SJCRH30 (cell line): ENCODE results near the gene NME5. TPM values are rescaled to one million over a fixed set of nuclear protein-coding genes. Genes with fewer than 3 reads are reported as not detected.

ENCODE experiments used
- DNase-seq, 2 experiments: peaks; one replicate each; pipeline ENCODE4 v3.0.0-alpha.2; 2015 to 2020
- H3K27ac ChIP-seq: fragments of 250-450 bp; sonication (Bioruptor Pico); 2 replicates; pipeline ENCODE4 v1.5.1; 2020; ENCODE audit warnings: mild to moderate bottlenecking, moderate library complexity
- H3K27me3 ChIP-seq: fragments of 250-450 bp; sonication (Bioruptor Pico); 2 replicates; pipeline ENCODE4 v1.5.1; 2020; ENCODE audit warnings: mild to moderate bottlenecking, moderate library complexity
- H3K36me3 ChIP-seq: fragments of 250-450 bp; sonication (Bioruptor Pico); 2 replicates; pipeline ENCODE4 v1.5.1; 2020; ENCODE audit warnings: mild to moderate bottlenecking, moderate library complexity
- H3K4me1 ChIP-seq: fragments of 250-450 bp; sonication (Bioruptor Pico); 2 replicates; pipeline ENCODE4 v1.5.1; 2020; ENCODE audit warnings: mild to moderate bottlenecking, moderate library complexity
- H3K4me3 ChIP-seq: fragments of 250-450 bp; sonication (Bioruptor Pico); 2 replicates; pipeline ENCODE4 v1.5.1; 2020; ENCODE audit warnings: mild to moderate bottlenecking, moderate library complexity
- H3K9me3 ChIP-seq: fragments of 250-450 bp; sonication (Bioruptor Pico); replicated peaks from 2 replicates; pipeline ENCODE4 v1.5.1; 2020; ENCODE audit warnings: mild to moderate bottlenecking, moderate library complexity
- total RNA-seq: library from RNA; depleted of rRNA; stranded (reverse); fragments of >200 nt; shearing (Covaris generic); gene quantifications from 2 replicates; pipeline ENCODE4 v1.2.3, GENCODE V29; 2014

The NME5 gene
- total RNA-seq, 1 experiment from 2014 or later, result not detected

DNA sequence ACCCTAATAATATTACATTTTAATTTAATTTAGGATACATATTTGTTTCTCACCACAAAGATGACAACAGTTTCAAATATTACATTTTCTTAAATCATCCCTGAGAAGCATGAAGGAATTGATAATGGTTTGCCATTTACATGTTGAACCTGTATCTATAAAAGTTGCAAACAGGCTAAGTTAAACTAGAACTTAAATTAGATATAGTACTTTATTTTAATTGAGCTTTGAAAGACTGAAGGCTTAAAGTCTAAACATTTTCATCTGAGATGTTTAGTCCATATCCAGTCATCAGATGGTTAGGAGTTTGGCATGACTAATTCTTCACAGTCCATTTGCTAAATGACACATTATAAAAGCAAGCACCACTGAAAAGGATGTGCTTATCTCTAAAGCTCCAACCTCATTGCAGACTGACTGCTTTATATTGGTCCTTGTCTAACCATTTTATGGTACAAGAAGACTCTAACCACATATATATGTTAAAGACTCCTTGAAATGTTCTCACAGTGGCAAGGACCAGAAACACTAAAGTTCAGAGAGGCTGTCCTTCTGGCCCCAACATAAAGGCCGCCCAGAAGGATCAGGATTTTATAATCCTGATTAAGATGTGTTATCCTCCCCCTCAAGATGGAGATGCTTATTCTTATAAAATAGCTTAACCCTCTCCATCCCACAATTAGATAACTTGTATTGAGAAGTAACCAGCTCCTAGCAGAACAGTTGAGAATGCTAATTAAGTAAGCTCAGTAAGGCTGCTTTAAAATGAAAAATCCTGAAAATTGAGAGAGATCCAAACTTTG lies 29.6 kb downstream of the NME5 start:
- Histone ChIP-seq H3K27ac (no peak overlapping the region), H3K9me3 (no peaks in the 10 kb centered on the region), H3K27me3 (peaks cover 4% of the 10 kb centered on the region), H3K4me1 (no peaks in the 10 kb centered on the region), H3K4me3 (no peak overlapping the region), H3K36me3 (no peaks in the 10 kb centered on the region)
- DNase-seq, result no peak

DNA sequence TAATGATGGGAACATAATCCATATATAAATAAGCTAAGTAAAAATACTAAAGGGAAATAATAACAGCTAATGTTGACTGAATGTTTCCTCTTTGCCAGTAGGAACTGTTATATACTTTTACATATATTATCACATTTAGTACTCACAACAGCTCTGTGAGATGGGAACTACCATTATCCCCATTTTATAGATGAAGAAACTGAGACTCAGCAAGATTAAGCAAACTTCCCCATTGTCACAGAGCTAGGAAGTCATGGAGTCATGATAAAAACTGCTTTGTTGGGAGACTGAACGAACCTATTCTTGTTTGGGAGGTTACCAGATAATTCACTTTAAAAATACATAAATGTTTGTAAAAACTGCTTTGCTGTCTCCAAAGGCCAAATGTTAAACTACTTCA lies 32.0 kb downstream of the NME5 start:
- Histone ChIP-seq H3K4me1 (no peaks in the 10 kb centered on the region), H3K27ac (no peak overlapping the region), H3K4me3 (no peak overlapping the region), H3K27me3 (peaks cover 2% of the 10 kb centered on the region), H3K36me3 (no peaks in the 10 kb centered on the region), H3K9me3 (no peaks in the 10 kb centered on the region)
- no peak for DNase-seq

DNA sequence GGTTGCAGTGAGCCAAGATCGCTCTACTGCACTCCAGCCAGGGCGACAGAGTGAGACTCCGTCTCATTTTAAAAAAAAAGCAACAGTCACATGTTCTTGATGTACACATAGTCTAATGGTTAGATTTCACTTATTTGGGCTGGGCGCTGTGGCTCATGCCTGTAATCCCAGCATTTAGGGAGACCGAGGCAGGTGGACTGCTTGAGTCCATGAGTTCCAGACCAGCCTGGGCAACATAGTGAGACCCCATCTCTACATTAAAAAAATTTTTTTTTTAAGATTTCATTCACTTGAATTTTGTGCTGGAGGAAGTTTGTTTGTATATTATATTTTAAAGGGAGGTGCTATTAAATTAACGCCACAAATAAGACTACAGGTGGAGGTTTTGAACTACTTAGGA lies 33.5 kb downstream of the NME5 start:
- H3K36me3 ChIP-seq, result no peaks in the 10 kb centered on the region
- H3K27me3 ChIP-seq, result no peaks in the 10 kb centered on the region; the same call in 1 of the 2 replicates
- no peaks in the 10 kb centered on the region for H3K4me1 ChIP-seq
- no peaks in the 10 kb centered on the region for H3K9me3 ChIP-seq
- no peak overlapping the region for H3K27ac ChIP-seq
- DNase-seq, result no peak
- H3K4me3 ChIP-seq, result no peak overlapping the region

DNA sequence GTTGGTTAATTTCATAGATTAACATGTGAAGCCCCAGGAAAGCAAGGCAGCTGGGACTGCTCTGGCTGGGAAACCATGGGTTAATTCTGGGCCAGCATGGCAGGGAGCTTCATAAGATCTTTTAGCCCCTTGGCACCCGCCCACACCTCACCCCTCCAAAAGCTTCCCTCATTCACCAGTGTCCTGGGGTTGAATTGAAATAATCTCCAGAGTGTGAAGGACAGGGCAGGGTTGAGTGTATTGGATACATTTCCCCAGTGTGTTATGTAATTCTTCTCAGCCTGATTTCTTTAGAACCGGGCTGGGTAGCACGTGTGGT lies 36.0 kb downstream of the NME5 start:
- Histone ChIP-seq H3K27me3 (peaks cover 5% of the 10 kb centered on the region; the same call in 1 of the 2 replicates), H3K27ac (no peak overlapping the region), H3K4me1 (no peaks in the 10 kb centered on the region), H3K36me3 (no peaks in the 10 kb centered on the region), H3K4me3 (no peak overlapping the region), H3K9me3 (no peaks in the 10 kb centered on the region)
- no peak for DNase-seq

DNA sequence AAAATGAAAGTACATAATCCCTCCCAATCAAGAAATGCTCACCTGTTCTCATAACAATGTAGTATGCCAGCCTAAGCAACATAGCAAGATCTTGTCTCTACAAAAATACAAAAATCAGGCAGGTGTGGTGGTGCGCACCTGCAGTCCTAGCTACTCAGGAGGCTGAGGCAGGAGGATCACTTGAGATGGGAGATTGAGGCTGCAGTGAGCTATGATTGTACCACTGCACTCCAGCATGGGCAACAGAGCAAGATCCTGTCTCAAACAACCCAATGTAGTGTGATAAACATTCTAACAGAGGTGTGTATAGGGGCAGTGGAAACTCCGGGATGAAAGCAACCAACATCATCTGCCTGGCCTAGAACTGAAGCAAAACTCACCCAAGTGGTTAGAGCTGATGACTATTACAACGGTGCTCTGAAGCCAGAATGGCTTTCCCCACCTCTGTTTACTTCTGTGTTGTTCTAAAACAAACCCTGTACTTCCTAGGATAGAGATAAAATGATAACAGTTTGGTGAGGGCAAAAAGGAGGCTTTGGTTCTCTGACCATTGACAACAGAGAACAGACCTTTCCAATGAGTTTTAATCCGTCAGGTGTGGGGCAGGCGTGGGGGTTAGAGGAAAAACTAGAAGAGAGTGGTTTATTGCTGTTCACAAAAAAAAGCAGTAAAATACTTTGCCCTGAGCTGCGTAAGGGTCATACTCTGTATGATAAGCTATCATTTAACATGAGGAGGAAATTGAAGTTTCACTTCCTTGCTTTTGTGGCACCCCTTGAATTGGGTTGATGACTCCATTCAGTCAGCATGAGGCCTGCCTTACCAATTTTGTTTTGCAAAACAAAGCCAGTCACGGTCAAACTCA lies 36.5 kb downstream of the NME5 start:
- Histone ChIP-seq H3K27ac (no peak overlapping the region), H3K9me3 (no peaks in the 10 kb centered on the region), H3K27me3 (peaks cover 5% of the 10 kb centered on the region; the same call in 1 of the 2 replicates), H3K4me3 (no peak overlapping the region), H3K4me1 (no peaks in the 10 kb centered on the region), H3K36me3 (no peaks in the 10 kb centered on the region)
- DNase-seq, result no peak

DNA sequence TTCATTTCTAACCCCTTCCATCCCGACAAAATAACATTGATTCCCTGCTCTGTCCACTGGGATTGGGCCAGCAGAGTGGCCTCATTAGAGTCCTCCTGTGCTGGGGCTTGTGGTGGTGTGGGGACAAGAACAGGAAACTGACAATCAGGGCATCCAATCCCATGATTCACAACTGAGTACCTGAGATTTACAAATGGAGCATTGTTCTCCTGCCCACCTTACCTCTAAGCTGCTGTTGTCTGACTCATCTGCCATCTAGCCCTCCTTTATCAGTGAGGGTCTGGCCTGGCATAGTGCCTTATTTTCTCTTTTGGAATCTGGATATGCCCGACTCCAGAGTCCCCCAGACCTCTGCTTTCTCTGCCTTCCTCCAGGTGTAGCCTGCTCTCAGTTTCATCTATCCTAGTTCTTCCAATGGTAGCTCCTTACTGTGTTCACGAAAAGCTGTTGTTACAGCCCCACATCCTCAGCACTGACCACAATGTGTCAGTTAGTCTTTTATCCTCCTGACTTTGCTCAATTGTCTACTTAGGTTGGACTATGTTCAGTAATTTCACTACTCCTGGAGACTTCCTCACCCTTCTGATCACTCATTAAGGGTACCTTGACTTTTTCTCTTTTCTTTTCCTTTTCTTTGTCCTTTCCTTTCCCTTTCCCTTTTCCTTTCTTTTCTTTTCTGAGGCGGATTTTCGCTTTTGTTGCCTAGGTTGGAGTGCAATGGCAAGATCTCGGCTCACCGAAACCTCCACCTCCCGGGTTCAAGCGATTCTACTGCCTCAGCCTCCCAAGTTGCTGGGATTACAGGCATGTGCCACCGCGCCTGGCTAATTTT lies 42.0 kb downstream of the NME5 start:
- H3K4me3 ChIP-seq, result no peak overlapping the region
- H3K27ac ChIP-seq, result no peak overlapping the region
- H3K27me3 ChIP-seq, result peaks cover 10% of the 10 kb centered on the region
- no peak for DNase-seq
- no peaks in the 10 kb centered on the region for H3K4me1 ChIP-seq
- H3K36me3 ChIP-seq, result no peaks in the 10 kb centered on the region
- no peaks in the 10 kb centered on the region for H3K9me3 ChIP-seq

DNA sequence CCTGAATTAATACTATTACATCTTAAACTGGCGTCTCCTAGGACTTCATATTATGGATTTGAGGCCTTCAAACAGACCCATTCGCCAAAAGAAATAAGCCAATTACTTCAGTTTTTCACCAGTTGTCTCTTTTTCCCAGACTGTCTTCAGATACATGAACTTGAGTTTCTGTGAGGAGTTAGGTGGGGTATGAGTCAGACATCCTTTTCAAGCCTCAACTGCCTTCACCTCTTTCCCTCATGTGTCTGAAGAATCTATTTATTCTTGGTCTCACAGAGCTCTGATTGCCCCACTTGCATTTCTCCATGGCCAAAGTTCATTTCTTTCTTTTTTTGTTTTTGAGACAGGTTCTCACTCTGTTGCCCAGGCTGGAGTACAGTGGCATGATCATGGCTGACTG lies 42.9 kb downstream of the NME5 start:
- Histone ChIP-seq H3K27ac (no peak overlapping the region), H3K27me3 (peaks cover 10% of the 10 kb centered on the region), H3K9me3 (no peaks in the 10 kb centered on the region)

DNA sequence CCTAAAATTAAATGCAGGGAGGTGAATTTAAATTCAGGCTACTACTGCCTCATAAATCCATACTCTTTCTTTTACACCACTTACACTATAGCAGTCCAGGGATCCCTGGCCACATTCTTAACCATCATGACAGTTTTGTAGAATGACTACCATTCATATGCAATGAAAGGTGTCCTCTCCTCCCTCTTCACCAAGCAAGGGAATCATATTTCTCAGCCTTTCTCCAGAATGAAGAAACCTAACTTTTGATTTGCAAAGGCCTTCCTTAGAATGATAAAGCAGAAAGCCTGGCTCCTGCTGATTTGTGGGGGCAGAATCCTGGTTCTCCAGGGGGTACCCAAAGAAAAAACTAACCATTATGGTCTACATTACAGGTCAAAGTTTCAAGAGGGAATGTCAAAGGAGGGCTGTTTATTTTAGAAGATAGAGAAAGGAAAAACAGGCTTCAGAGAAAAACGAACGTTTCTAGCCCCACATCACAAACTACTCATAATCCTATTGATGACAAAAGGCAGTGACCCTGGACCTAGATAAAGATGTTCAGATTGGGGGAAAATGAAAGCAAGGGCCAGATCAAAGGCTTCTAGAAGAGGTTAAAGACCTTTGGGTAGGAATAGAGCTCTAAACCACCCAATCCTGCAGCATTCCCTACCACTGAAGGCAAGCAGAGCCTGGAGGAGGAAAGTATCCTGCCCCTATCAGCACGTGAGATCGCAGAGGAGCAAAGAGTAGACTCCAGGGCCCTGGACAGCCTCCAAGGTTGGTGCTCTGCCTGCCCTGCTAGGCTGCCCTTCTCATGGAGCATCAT lies 43.9 kb downstream of the NME5 start:
- no peak overlapping the region for H3K4me3 ChIP-seq
- no peaks in the 10 kb centered on the region for H3K36me3 ChIP-seq
- peaks cover 10% of the 10 kb centered on the region for H3K27me3 ChIP-seq
- H3K9me3 ChIP-seq, result no peaks in the 10 kb centered on the region
- DNase-seq, result no peak
- H3K4me1 ChIP-seq, result no peaks in the 10 kb centered on the region
- H3K27ac ChIP-seq, result no peak overlapping the region

More for the DNA sequence above, 42.9 kb downstream of the NME5 start:
- DNase-seq, result no peak
- no peaks in the 10 kb centered on the region for H3K36me3 ChIP-seq
- H3K4me3 ChIP-seq, result no peak overlapping the region
- no peaks in the 10 kb centered on the region for H3K4me1 ChIP-seq

DNA sequence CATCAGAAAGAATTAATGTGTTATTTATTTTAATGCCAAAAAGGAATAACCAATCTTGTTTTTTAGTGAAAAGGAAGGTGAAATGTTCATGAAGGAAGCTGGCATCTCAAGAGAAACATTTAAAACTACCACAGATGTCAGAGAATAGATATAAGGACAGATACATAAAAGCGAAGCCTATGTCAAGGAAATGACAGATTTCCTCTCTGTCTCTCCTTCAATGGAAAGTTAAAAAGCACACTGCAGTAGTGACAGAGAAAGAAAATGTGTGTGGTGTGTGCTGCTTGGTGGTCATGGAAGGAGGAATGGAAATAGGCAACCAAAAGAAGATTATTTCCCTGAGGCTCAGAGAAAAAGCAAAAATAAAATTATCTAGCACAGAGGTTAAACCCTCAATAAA lies 46.2 kb downstream of the NME5 start:
- no peaks in the 10 kb centered on the region for H3K9me3 ChIP-seq
- no peak overlapping the region for H3K4me3 ChIP-seq
- DNase-seq, result no peak
- H3K36me3 ChIP-seq, result no peaks in the 10 kb centered on the region
- no peaks in the 10 kb centered on the region for H3K4me1 ChIP-seq
- H3K27me3 ChIP-seq, result peaks cover 5% of the 10 kb centered on the region; the same call in 1 of the 2 replicates
- H3K27ac ChIP-seq, result no peak overlapping the region

DNA sequence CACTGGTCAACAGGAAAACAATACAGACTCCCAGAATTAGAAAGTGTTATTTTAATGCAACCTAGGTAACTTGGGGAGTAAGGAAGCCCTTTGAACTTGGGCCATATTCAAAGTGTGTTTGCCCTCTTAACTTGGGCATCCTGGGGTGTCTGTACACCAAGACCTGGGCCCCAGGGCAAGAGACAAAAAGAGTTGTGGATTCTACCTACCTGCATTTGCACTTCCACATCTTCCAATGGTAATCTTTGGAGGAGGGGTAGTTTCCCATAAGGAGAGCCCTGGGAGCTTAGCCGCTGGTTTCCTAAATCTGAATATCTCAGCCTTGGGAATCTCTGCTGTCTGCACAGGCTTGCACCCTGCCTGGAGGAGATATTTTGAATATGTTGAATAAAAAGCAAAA lies 46.9 kb downstream of the NME5 start:
- Histone ChIP-seq H3K27me3 (peaks cover 5% of the 10 kb centered on the region; the same call in 1 of the 2 replicates), H3K9me3 (no peaks in the 10 kb centered on the region), H3K4me3 (no peak overlapping the region)

DNA sequence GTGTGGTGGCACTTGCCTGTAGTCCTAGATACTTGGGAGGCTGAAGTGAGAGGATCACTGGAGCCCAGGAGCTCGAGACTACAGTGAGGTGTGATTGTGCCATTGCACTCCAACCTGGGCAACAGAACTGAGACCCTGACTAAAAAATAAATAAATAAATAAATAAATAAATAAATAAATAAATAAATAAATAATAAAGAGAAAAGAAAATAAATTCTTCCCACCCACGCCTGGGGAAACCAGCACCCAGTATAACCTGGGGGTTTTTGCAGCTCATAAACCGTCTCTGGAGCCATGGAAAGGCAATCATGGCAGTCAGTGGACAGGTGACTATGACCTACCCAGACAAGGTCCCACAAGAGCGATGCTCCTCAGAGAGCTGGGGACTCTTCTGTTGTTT lies 47.5 kb downstream of the NME5 start:
- Histone ChIP-seq H3K27me3 (peaks cover 5% of the 10 kb centered on the region; the same call in 1 of the 2 replicates), H3K27ac (no peak overlapping the region), H3K36me3 (no peaks in the 10 kb centered on the region), H3K4me1 (no peaks in the 10 kb centered on the region), H3K9me3 (no peaks in the 10 kb centered on the region), H3K4me3 (no peak overlapping the region)
- DNase-seq, result no peak

More for the DNA sequence above, 46.9 kb downstream of the NME5 start:
- Histone ChIP-seq H3K27ac (no peak overlapping the region), H3K36me3 (no peaks in the 10 kb centered on the region), H3K4me1 (no peaks in the 10 kb centered on the region)
- no peak for DNase-seq

DNA sequence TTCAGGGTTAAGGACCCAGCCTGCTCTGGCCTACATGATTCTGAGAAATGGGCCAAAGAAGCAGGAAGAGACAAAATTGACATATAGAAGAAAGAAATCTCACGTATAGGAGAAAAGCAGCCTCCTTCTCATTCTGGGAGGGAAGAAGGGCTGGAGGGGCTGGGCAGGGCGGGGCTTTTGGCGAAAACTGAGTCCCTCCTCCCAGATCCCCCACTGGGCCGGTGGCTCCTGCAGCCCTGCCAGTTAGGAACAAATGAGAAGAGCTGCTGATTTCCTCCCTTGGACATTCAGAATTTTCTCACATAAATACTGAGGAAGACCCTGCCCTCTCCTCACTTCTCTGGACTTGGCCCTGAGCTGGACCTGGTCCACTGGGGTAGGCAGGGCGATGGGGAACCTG lies 55.5 kb downstream of the NME5 start, which contains the start of gene WNT8A:
TSS of gene WNT8A (plus strand) at position 332 of the 400 bp plus-strand sequence. CDS start 95 bp downstream, outside the sequence.
- Histone ChIP-seq H3K4me1 (no peaks in the 10 kb centered on the region), H3K27me3 (no peaks in the 10 kb centered on the region; the same call in 1 of the 2 replicates), H3K36me3 (no peaks in the 10 kb centered on the region), H3K4me3 (no peak within 1 kb of the TSS), H3K27ac (no peak within 1 kb of the TSS), H3K9me3 (no peaks in the 10 kb centered on the region)
- DNase-seq, result no peak

DNA sequence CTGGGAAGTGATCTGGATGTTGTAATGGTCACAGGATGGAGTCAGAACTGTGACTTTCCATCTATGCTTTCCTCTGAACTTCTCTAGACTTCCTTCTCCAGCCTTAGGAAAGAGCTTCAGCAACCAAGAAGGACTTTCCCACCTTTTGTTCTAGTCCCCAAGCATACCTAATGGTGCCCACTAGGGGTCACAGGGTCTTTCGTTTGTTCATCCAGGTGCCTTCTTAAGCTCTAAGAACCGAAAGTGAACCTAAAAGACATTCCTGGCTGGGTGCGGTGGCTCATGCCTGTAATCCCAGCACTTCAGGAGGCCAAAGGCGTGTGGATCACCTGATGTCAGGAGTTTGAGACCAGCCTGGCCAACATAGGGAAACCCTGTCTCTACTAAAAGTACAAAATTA lies 57.2 kb downstream of the NME5 start:
- Histone ChIP-seq H3K4me1 (no peaks in the 10 kb centered on the region; the same call in 1 of the 2 replicates), H3K27ac (no peak overlapping the region), H3K36me3 (no peaks in the 10 kb centered on the region), H3K4me3 (no peak overlapping the region), H3K9me3 (no peaks in the 10 kb centered on the region), H3K27me3 (no peaks in the 10 kb centered on the region; the same call in 1 of the 2 replicates)
- DNase-seq, result no peak
